GM10847 (cell line): Measurements from ENCODE around the gene AANAT.

ENCODE experiments used
- POLR2A ChIP-seq: IDR thresholded peaks from 2 replicates; pipeline ENCODE4 v1.6.1; 2011; ENCODE audit not compliant: insufficient read length; ENCODE audit errors: extremely low read depth

Gene AANAT

GRCh38 chr17:76501018-76501826, 33.8 kb downstream of the AANAT start, which contains the start of gene RHBDF2:
RHBDF2 (minus strand) TSS chr17:76501423; CDS start chr17:76481524, 19,899 bp downstream.
- TF ChIP-seq POLR2A: peak; percentile 90

DNA sequence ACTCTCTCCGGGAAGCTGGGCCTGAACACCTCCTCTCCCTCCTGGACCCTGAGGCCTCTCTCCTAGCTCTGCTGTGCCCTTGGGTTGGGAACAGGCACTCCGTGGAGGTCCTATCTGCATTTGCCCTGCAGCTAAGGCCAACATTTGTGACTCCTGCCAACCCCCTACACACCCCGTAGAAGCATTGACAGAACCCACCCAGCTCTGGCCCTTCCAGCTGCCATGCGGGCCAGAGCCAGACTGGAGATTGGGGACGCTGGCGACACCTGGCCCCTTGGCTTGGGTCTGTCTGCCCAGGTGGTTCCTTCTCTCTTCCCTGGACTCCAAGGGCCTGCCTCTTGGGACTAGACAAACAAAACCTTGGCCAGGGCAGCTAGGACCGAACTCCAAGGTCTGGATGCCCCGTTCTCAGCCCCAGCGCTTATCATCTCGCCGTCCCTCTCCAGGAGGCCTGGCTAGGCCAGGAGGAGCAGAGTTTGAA, 34.5 kb downstream of the AANAT start:
- TF ChIP-seq POLR2A: no peak

DNA sequence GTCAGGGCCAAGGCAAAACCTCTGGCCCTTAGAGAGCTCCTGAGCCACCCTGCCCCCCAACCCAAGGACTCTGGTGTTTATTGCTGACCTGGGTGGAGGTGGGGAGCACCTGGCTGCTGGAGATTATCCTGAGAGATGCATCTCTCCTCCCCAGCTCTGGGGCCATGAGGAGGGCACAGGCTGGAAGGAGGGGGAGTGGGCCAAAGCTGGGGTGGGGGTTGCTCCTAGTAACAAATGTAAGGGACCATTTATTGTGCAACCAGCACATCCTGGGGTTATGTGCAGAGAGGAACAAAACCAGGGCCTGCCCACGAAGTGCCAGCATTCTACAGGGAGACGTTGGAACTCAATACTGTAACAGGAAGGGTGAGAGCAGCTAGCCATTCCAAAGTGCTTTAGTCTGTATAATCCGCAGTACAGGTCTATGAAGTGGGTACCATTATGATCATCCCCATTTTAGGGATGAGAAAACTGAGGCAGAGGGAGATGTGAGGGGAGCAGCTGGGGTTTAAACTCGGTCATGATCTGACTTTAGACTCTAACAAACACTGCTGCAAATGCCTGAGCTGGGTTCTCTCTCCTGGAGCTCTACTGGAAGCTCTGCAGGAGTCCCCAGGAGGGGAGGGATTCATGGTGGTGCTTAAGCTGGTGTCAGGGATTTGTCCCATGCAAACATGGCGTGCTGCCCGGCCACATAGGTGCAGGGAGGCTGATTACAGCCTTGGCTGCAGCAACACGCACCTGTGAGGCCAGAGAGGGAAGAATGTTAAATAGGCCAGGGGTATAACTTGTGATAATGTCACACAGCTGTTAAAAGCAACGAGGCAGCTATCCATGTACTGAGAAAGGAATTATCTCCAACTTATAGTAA, 35.2 kb downstream of the AANAT start:
- no peak for TF ChIP-seq POLR2A

- TF ChIP-seq POLR2A: no peak
Measured at GRCh38 chr17:76504117-76504516, 36.7 kb downstream of the AANAT start.

- TF ChIP-seq POLR2A: no peak
Measured at GRCh38 chr17:76506408-76507345, 39.3 kb downstream of the AANAT start.

GRCh38 chr17:76510831-76511244, 43.4 kb downstream of the AANAT start:
- TF ChIP-seq POLR2A: no peak

GRCh38 chr17:76511668-76512365, 44.4 kb downstream of the AANAT start:
- no peak for TF ChIP-seq POLR2A

- no peak for TF ChIP-seq POLR2A
Measured at GRCh38 chr17:76512366-76513305, 45.2 kb downstream of the AANAT start.

DNA sequence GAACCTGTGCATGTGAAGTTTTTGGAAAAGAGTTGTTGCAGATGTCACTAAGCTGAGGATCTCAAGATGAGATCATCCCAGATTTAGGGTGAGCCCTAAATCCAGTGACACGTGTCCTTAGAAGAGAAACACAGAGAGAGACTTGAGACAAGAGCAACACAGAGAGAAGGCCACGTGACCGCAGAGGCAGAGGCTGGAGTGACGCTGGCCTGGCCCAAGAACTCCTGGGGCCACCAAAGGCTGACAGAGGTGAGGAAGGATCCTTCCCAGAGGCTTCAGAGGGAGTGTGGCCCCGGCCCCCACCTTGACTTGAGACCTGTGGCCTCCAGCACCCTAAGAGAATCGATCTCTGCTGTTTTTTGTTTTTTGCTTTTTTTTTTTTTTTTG, 45.9 kb downstream of the AANAT start:
- TF ChIP-seq POLR2A: no peak

- TF ChIP-seq POLR2A: no peak
Measured at GRCh38 chr17:76515274-76515949, 48.0 kb downstream of the AANAT start.

DNA sequence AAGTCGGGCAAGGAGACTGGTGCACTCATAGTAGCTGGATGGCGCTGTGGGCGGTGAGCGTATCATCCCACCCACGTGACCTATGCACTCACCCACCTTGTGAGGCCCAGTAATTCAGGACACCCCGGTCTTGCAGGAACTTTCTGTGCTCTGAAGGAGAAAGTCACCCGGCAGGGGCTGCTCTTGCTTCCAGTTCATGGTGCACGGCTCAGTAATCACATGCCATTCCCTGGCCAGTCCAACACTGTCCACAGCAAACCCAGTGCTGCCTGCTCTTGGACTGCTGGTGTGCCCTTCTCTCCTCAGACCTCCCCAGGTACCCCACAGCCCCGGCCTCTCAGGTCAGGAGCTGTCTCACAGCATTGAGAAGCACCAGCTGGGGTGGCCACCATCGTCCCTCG, 50.2 kb downstream of the AANAT start:
- no peak for TF ChIP-seq POLR2A

- no peak for TF ChIP-seq POLR2A
Measured at GRCh38 chr17:76519048-76519966, 51.9 kb downstream of the AANAT start.
